Fibroblast of the conjunctiva (primary cell): ENCODE data around the gene OSBPL3.
"Not testable (repeated sequence)": the region's sequence is repeated elsewhere in the genome, so short reads cannot be mapped to it uniquely, and the experiment has no call there.

ENCODE experiments used
- DNase-seq: peaks from one replicate; pipeline ENCODE4 v3.0.0-alpha.2; 2010; ENCODE audit warnings: low read depth

The OSBPL3 gene

GRCh38 chr7:24979863-24980533, at the start of gene OSBPL3:
OSBPL3 (minus strand) TSS chr7:24980178; CDS start chr7:24892472, 87,706 bp downstream.
- DNase-seq = peak; percentile 92

- no peak for DNase-seq
Measured at GRCh38 chr7:25029075-25029474, 49.1 kb upstream of the OSBPL3 start.

- DNase-seq = peak; percentile 30
Measured at GRCh38 chr7:25028370-25029021, 48.5 kb upstream of the OSBPL3 start.

- no peak for DNase-seq
Measured at GRCh38 chr7:25026156-25026555, 46.2 kb upstream of the OSBPL3 start.

- DNase-seq = peak; percentile 40
Measured at GRCh38 chr7:25025218-25025671, 45.3 kb upstream of the OSBPL3 start.

GRCh38 chr7:25024066-25024465, 44.1 kb upstream of the OSBPL3 start:
- no peak for DNase-seq

GRCh38 chr7:25017671-25018070, 37.7 kb upstream of the OSBPL3 start:
- DNase-seq = not testable (repeated sequence)

GRCh38 chr7:25014756-25015155, 34.8 kb upstream of the OSBPL3 start:
- peak; percentile 92 for DNase-seq

- DNase-seq = not testable (repeated sequence)
Measured at GRCh38 chr7:25012710-25013109, 32.7 kb upstream of the OSBPL3 start.

GRCh38 chr7:25012254-25012653, 32.3 kb upstream of the OSBPL3 start:
- DNase-seq = no peak

GRCh38 chr7:25009257-25009656, 29.3 kb upstream of the OSBPL3 start:
- peak; percentile 60 for DNase-seq

GRCh38 chr7:25007668-25008067, 27.7 kb upstream of the OSBPL3 start:
- no peak for DNase-seq

GRCh38 chr7:25006276-25006675, 26.3 kb upstream of the OSBPL3 start:
- DNase-seq = no peak

- no peak for DNase-seq
Measured at GRCh38 chr7:25005658-25006057, 25.7 kb upstream of the OSBPL3 start.

- DNase-seq = no peak
Measured at GRCh38 chr7:25002786-25003185, 22.8 kb upstream of the OSBPL3 start.

GRCh38 chr7:24995466-24995865, 15.5 kb upstream of the OSBPL3 start:
- no peak for DNase-seq

- no peak for DNase-seq
Measured at GRCh38 chr7:24992314-24992713, 12.3 kb upstream of the OSBPL3 start.

- DNase-seq = no peak
Measured at GRCh38 chr7:24991353-24991752, 11.4 kb upstream of the OSBPL3 start.

- DNase-seq = no peak
Measured at GRCh38 chr7:24987331-24987842, 7.4 kb upstream of the OSBPL3 start.

GRCh38 chr7:24982917-24983316, 2.9 kb upstream of the OSBPL3 start:
- no peak for DNase-seq

- DNase-seq = peak; percentile 34
Measured at GRCh38 chr7:24981171-24981951, 1.4 kb upstream of the OSBPL3 start.

- DNase-seq = no peak
Measured at GRCh38 chr7:24980534-24981170, 674 bp upstream of the OSBPL3 start.
